NB4 (cell line): Measurements from ENCODE around the gene SPATA3.

ENCODE experiments used
- DNase-seq: peaks from one replicate; pipeline ENCODE4 v3.0.0; 2010; ENCODE audit warnings: low read depth
- H3K4me3 ChIP-seq: one replicate; pipeline ENCODE4 v1.5.1; 2011; ENCODE audit warnings: mild to moderate bottlenecking, low read depth, low read length, moderate library complexity
- CTCF ChIP-seq: IDR thresholded peaks from one replicate; pipeline ENCODE4 v1.5.1; 2012; ENCODE audit warnings: low read depth, low read length
- MAX ChIP-seq: IDR thresholded peaks from 2 replicates; pipeline ENCODE4 v1.6.1; 2011; ENCODE audit warnings: low read depth, low read length
- MYC ChIP-seq: IDR thresholded peaks from 2 replicates; pipeline ENCODE4 v1.6.1; 2011; ENCODE audit warnings: low read depth, low read length
- POLR2A ChIP-seq: IDR thresholded peaks from 2 replicates; pipeline ENCODE4 v1.6.1; 2011; ENCODE audit warnings: mild to moderate bottlenecking; ENCODE audit not compliant: insufficient read length; ENCODE audit errors: extremely low read depth

The SPATA3 gene

GRCh38 chr2:231050018-231050901, 54.3 kb downstream of the SPATA3 start:
- DNase-seq = no peak
- no peak overlapping the region for H3K4me3 ChIP-seq
- TF ChIP-seq CTCF (no peak), MYC (no peak), MAX (no peak), POLR2A (no peak)

GRCh38 chr2:231051116-231051515, 55.2 kb downstream of the SPATA3 start:
- DNase-seq = no peak
- H3K4me3 ChIP-seq = no peak overlapping the region
- TF ChIP-seq POLR2A = no peak
- TF ChIP-seq CTCF = no peak
- no peak for TF ChIP-seq MAX
- TF ChIP-seq MYC = no peak

GRCh38 chr2:231052494-231053451, 56.9 kb downstream of the SPATA3 start:
- TF ChIP-seq MYC (no peak), POLR2A (no peak), MAX (no peak), CTCF (peak; percentile 97)
- DNase-seq = peak; percentile 91
- H3K4me3 ChIP-seq = peak overlapping the region; percentile 40

GRCh38 chr2:231053846-231054245, 57.9 kb downstream of the SPATA3 start:
- TF ChIP-seq POLR2A (no peak), MAX (no peak), MYC (no peak), CTCF (no peak)
- H3K4me3 ChIP-seq = no peak overlapping the region
- peak; percentile 62 for DNase-seq

- TF ChIP-seq MYC = peak; percentile 67; the same call in 1 of the 2 replicates
- peak; percentile 21; the same call in 1 of the 2 replicates for TF ChIP-seq MAX
- TF ChIP-seq CTCF = peak; percentile 96
- peak; percentile 36 for TF ChIP-seq POLR2A
- H3K4me3 ChIP-seq = peak within 1 kb of the TSS; percentile 94
- peak; percentile 96 for DNase-seq
These were observed 60.8 kb downstream of the SPATA3 start, which contains the start of gene PSMD1 for GRCh38 chr2:231056453-231057416. Gene PSMD1, plus strand, starts transcription at chr2:231056867. Its CDS starts 159 bp downstream, at chr2:231057026.
